GM18526 (cell line): ENCODE data around the gene HAVCR2.

ENCODE experiments used
- POLR2A ChIP-seq: IDR thresholded peaks from 3 replicates; pipeline ENCODE4 v1.6.1; 2011; ENCODE audit not compliant: insufficient read length; ENCODE audit errors: extremely low read depth

Gene HAVCR2

DNA sequence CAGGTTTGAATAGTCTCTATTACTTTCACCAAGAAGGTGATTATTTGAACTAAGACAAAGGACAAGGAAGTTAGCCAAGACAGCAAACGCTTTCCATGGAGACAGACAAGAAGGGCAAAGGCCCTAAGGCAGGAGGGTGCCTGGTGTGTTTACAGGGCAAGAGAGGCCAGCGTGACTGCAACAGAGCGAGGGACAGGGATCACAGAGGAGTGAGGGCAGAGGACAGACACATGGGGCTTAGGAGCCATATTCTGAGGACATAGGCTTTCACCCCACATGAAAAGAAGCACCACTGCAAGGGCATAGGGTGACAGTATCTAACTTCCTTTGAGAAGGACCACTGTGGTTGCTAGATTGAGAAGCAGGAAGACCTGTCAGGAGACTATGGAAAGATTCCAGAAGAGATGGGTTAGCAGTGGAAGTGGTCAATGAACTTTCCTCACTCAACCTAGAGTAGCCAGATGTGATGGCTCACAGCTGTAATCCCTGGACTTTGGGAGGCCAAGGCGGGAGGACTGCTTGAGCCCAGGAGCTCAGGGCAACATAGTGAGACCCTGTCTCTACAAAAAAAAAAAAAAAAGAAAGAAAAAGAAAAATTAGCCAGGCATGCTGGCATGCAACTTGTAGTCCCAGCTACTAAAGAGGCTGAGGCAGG, 44.9 kb downstream of the HAVCR2 start:
- TF ChIP-seq POLR2A = no peak

DNA sequence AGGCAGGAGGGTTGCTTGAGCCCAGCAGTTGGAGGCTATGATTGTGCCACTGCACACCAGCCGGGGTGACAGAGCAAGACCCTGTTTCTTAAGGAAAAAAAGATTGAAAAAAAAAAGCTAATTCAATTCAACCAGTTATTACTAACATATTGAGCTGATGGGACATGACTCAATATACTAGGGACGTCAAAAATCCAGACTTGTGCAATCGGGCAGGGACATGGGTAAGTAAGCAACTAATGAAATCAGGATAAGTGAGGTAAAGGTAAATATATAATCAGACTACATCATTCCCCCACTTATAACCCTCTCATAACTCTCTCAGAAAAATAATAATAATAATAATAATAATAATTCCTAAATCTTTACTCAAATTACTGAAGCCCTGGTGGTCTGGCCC, 49.0 kb downstream of the HAVCR2 start:
- TF ChIP-seq POLR2A = no peak

GRCh38 chr5:157059093-157059539, 49.7 kb downstream of the HAVCR2 start, which contains the start of gene HAVCR1:
Gene HAVCR1, minus strand, starts transcription at chr5:157059116. Its CDS starts 1,173 bp downstream, at chr5:157057943.
- no peak for TF ChIP-seq POLR2A

DNA sequence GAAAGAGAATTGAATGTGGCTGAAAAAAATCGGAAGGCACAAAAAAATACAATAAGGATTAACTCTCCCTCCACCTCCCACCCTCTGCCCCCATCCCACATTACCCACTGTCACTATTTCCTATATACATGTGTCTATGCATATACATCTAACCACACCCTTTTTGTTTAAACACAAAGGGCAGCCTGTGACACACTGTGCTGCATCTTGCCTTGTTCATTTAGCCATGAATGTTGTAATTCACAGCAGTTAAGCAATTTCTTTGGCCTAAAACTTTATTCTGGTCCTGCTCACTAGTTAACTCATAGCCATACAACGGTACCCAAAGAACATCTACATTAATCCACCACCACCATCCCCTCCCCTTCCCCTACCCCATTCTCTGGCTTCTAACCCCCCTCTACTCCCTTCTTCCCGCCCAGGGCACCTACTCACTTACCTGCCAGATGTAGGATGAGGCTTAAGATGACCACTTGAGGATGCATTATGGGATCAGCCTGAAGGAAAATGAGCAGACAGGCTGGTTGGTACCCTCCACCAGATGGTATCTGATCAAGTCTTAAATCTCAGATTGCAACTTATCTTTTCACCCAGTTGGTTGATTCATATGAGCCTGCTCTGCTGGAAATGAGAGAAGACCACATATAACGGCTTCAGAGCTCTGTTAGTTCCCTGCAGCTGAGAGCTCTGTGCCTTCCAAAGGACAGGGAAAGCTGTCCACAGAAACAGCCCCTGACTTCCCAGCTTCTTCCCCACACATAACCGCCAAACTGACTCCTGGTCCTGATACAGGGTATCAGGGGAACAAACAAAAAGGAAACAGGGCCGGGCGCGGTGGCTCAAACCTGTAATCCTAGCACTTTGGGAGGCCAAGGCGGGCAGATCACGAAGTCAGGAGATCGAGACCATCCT, 51.1 kb downstream of the HAVCR2 start:
- no peak for TF ChIP-seq POLR2A

DNA sequence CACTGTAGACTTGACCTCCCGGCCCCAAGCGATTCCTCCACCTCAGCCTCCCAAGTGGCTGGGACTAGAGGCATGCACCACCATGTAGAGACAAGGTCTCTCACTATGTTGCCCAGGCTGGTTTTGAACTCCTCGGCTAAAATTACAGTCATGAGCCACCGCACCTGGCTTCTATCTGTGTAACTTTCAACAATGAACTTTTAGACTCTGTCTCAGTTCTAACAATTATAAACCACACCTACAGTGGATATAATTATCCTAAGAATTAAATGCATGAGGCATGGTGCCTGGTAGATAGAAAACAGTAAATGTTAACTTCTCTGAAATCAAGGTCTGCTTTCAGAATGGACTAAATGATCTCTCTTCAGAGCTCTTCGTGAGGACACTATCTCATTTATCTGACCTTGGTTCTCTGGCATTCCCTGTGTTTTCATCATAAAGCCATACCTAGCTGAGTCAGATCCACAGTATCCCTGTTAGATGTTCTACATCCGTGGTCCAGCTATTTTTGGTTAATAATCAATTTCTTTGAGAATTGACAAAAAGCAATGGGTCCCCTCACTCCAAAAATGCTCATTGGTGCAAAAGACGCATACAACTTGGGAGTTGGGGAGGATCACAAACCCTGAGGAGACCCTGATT, 57.1 kb downstream of the HAVCR2 start:
- TF ChIP-seq POLR2A = no peak

DNA sequence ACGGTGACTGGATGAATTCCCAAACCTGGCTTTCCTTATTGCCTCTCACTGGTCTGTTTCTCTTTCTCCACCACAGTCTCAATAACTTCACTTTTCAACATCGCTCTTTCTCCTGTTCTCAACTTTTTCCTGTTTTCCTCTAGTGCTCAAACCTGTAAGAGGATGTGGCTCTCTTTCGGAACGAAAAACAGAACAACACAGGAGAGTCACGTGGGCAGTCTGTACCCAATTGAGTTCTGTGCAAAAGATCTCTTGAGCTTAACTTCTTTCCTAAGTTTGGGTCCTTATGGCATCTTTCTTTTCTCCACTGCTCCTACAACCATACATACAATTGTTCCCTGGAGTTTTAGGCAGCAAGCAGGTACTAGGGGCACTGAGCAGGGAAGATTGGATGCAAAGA, 58.8 kb downstream of the HAVCR2 start:
- TF ChIP-seq POLR2A = no peak

DNA sequence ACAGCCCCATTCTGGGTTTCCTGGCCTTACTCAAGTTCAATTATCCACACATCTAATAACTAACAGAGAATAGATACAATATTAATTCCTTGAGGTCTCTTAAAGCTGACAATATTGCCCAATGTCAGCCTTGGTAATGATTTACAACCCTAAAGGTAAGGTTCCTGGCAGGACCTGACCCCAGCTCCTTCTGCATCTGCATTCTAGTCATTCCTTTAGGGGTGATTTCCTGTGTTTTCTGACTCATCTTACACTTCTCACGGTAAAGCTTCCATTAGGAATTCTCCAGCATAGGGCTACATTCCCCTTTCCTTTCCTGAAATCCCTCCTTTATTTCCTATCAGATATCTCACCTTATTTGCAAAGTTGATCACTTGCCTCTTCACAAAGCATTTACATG, 59.2 kb downstream of the HAVCR2 start:
- TF ChIP-seq POLR2A = no peak

DNA sequence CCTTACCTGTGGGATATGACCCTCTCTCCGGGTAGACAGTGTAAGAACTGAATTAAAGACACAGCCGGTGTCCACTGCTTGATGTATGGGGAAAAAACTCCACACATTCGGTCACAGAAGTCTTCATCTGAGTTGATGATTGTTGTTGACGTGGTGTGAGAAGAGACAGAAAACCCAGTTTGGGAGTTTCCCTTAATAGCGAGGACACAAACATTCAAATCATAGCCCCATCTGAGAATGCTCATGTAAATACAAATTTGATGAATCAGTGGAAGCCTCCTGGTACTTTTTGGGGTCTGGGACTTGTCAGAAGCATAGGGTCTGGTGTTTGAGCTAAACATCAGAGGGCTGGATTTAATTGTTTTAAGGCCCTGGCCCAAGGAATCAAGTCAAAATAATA, 60.9 kb downstream of the HAVCR2 start:
- TF ChIP-seq POLR2A = no peak

DNA sequence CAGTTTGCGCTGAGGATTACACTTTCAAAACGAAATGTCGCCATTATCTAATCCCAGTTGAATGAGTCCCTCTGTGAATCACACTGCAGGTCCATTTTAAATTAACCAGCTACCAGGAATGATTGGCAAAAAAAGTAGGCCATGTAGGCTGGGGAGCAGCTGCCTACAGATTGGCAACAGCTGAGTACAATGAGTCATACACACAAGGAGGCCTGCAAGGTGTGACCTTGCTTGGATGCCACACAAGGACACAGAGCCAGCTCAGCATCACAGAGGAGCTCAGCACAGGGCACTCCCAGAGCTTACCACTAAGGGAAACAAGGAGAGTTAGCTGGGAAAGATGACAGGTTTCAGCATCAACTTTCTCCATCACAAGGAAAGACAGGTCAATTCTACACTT, 62.8 kb downstream of the HAVCR2 start:
- TF ChIP-seq POLR2A = no peak

DNA sequence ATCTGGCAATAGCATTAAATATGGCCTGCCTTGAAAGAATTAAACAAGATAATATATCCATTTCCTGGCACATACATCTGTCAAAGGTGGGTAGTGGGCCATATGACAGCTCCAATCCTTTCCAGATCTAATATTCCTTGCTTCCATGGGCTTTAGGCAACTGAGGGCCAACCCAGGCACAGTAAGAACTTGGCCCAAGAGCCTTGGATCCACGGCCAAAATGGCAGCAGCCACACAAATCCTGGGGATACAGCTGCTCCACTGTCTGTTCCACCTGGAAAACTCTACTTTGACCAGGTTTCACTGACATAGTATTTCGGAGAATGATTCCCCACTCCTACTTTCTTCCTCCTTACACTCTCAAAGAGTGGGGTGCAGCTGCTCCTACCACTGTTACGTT, 63.2 kb downstream of the HAVCR2 start:
- no peak for TF ChIP-seq POLR2A

- TF ChIP-seq POLR2A = no peak
These were observed 70.2 kb downstream of the HAVCR2 start for GRCh38 chr5:157038568-157039187.
